ENCODE results near the gene ANKDD1A. TPM values are rescaled to one million over a fixed set of nuclear protein-coding genes. Genes with fewer than 3 reads are reported as not detected.

The ANKDD1A gene
- 27.2 TPM for total RNA-seq

GRCh38 chr15:64911311-64912186, at the start of gene ANKDD1A:
ANKDD1A (plus strand) TSS chr15:64911902; CDS start chr15:64911931, 29 bp downstream.

GRCh38 chr15:64989416-64990167, 77.9 kb downstream of the ANKDD1A start, which contains the start of gene SPG21:
SPG21 (minus strand) TSS chr15:64989914; CDS start chr15:64983569, 6,345 bp downstream.

Other genes with a start within 250 kb of the ANKDD1A start
- gene RBPMS2, start 136.3 kb upstream of the ANKDD1A start, total RNA-seq: not detected
- gene PIF1, start 86.3 kb upstream of the ANKDD1A start, total RNA-seq: 3.8 TPM
- 6.3 TPM for gene PLEKHO2, start 70.0 kb upstream of the ANKDD1A start, total RNA-seq
- gene SPG21, start 78.0 kb downstream of the ANKDD1A start, total RNA-seq: 52.9 TPM
- gene MTFMT, start 117.7 kb downstream of the ANKDD1A start, total RNA-seq: 18.5 TPM
- not detected for gene SLC51B, start 133.5 kb downstream of the ANKDD1A start, total RNA-seq
- 2.8 TPM for gene RASL12, start 156.1 kb downstream of the ANKDD1A start, total RNA-seq
- not detected for gene KBTBD13, start 164.8 kb downstream of the ANKDD1A start, total RNA-seq
- gene UBAP1L, start 203.3 kb downstream of the ANKDD1A start, total RNA-seq: 12.5 TPM
- gene PDCD7, start 221.9 kb downstream of the ANKDD1A start, total RNA-seq: 23.5 TPM